DOHH2 (cell line): Measurements from ENCODE around the gene LETM1.
A peak's percentile ranks its signal among the peaks of the same experiment; 100 is the strongest.

ENCODE experiments used
- H3F3A ChIP-seq: fragments of 200-600 bp; sonication (generic), shearing (Covaris generic); 2 replicates; pipeline ENCODE4 v1.6.0; 2016; ENCODE audit warnings: antibody characterized with exemption, mild to moderate bottlenecking; ENCODE audit not compliant: control insufficient read depth, insufficient read depth
- H3K27ac ChIP-seq: fragments of 200-600 bp; sonication (generic); 2 replicates; pipeline ENCODE4 v1.5.1; 2014; ENCODE audit warnings: low read depth, mild to moderate bottlenecking, low read length, moderate library complexity
- H3K27me3 ChIP-seq: fragments of 200-600 bp; sonication (generic); 2 replicates; pipeline ENCODE4 v1.6.1; 2014; ENCODE audit warnings: mild to moderate bottlenecking, low read length, mixed read lengths; ENCODE audit not compliant: control insufficient read depth
- H3K36me3 ChIP-seq: fragments of 200-600 bp; sonication (generic); 2 replicates; pipeline ENCODE4 v1.6.1; 2014; ENCODE audit warnings: mild to moderate bottlenecking, low read length, moderate library complexity, mixed read lengths; ENCODE audit not compliant: control insufficient read depth
- H3K4me1 ChIP-seq: fragments of 200-600 bp; sonication (generic); 2 replicates; pipeline ENCODE4 v1.6.1; 2014; ENCODE audit warnings: mild to moderate bottlenecking, low read length, mixed read lengths; ENCODE audit not compliant: control insufficient read depth
- H3K4me2 ChIP-seq: fragments of 200-600 bp; sonication (generic); 2 replicates; pipeline ENCODE4 v1.6.0; 2014; ENCODE audit warnings: mild to moderate bottlenecking, low read length, moderate library complexity
- H3K4me3 ChIP-seq: fragments of 200-600 bp; sonication (generic); 2 replicates; pipeline ENCODE4 v1.5.1; 2014; ENCODE audit warnings: mild to moderate bottlenecking, low read length, mixed read lengths
- H3K79me2 ChIP-seq: fragments of 200-600 bp; sonication (generic); 2 replicates; pipeline ENCODE4 v1.6.1; 2014; ENCODE audit warnings: mild to moderate bottlenecking, low read length, mixed read lengths; ENCODE audit not compliant: control insufficient read depth
- H3K9me2 ChIP-seq: fragments of 200-600 bp; sonication (generic); replicated peaks from 2 replicates; pipeline ENCODE4 v1.6.1; 2014; ENCODE audit warnings: mild to moderate bottlenecking, low read length, mixed read lengths; ENCODE audit not compliant: control insufficient read depth
- H3K9me3 ChIP-seq: fragments of 200-600 bp; sonication (generic); 2 replicates; pipeline ENCODE4 v1.6.1; 2014; ENCODE audit warnings: antibody characterized with exemption, low read length, mixed read lengths; ENCODE audit not compliant: control insufficient read depth, insufficient read depth
- H4K20me1 ChIP-seq: fragments of 200-600 bp; sonication (generic); 2 replicates; pipeline ENCODE4 v1.6.0; 2014; ENCODE audit warnings: low read depth, mild to moderate bottlenecking, antibody characterized with exemption, low read length, moderate library complexity; ENCODE audit not compliant: control insufficient read depth, insufficient read depth
- EZH2phosphoT487 ChIP-seq: fragments of 200-600 bp; sonication (generic); IDR thresholded peaks from 2 replicates; pipeline ENCODE4 v1.6.1; 2017; ENCODE audit warnings: borderline replicate concordance, mild to moderate bottlenecking, antibody characterized with exemption, low read length, moderate library complexity, mixed read lengths
- TF ChIP-seq, protein P1 (sequence below): fragments of 200-600 bp; sonication (generic); IDR thresholded peaks from one replicate; pipeline ENCODE4 v1.5.1; 2014; ENCODE audit warnings: antibody characterized with exemption, mild to moderate bottlenecking, low read depth, low read length; ENCODE audit not compliant: poor library complexity, severe bottlenecking

Gene LETM1

DNA sequence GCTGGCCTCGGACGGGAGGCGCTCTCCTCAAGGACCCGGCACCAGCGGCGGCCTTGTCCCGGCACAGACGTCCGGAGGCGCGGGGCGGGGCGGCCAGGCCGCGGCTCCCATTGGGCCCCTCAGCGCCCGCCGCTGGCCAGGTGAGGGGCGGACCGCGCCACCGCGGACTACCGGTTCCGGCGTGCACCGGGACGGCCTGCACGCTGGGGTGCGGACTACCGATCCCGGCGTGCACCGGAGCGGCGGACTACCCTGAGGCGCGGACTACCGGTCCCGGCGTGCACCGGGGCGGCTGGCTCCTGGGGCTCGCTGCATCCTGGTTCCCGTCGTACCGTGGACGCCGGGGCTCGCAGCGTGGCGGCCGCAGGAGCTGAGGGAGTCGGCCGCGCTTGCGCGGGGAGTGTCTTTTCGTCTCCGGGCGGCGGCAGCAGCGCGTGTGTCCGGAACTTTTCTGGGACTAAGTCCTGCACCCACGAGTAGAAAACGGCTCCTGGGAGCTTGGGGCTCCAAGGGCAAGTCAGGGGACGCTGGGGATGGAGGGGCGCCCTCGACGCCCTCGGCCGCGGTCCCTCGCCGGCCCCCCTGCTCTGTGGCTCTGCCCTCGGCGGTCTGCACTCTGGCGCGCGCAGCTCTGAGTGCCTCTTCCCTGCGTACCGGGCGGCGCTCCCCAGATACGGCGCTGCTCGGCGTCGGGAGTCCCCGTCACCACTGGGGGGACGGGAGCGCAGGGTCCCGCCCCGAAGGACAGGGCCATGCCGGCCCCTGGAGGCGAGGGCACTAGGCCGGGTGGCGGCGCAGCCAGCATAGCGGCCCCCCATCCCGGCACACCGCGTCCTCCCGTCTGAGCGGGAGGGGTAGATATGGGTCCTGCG, at the start of gene LETM1:
TSS of gene LETM1 (minus strand) at position 86 of the 872 bp plus-strand sequence. CDS start 206 bp downstream, outside the sequence.
- H4K20me1 ChIP-seq: peaks cover 13% of the 10 kb centered on the region; the same call in 1 of the 2 replicates
- peak within 1 kb of the TSS; percentile 99 for H3K4me2 ChIP-seq
- peaks cover 10% of the 10 kb centered on the region; the same call in 1 of the 2 replicates for H3F3A ChIP-seq
- no peaks in the 10 kb centered on the region for H3K9me3 ChIP-seq
- H3K79me2 ChIP-seq: peaks cover 65% of the 10 kb centered on the region
- peak within 1 kb of the TSS; percentile 98 for H3K4me3 ChIP-seq
- H3K4me1 ChIP-seq: peaks cover 47% of the 10 kb centered on the region
- H3K27me3 ChIP-seq: no peaks in the 10 kb centered on the region
- peaks cover 32% of the 10 kb centered on the region for H3K36me3 ChIP-seq
- TF ChIP-seq, protein P1, sequence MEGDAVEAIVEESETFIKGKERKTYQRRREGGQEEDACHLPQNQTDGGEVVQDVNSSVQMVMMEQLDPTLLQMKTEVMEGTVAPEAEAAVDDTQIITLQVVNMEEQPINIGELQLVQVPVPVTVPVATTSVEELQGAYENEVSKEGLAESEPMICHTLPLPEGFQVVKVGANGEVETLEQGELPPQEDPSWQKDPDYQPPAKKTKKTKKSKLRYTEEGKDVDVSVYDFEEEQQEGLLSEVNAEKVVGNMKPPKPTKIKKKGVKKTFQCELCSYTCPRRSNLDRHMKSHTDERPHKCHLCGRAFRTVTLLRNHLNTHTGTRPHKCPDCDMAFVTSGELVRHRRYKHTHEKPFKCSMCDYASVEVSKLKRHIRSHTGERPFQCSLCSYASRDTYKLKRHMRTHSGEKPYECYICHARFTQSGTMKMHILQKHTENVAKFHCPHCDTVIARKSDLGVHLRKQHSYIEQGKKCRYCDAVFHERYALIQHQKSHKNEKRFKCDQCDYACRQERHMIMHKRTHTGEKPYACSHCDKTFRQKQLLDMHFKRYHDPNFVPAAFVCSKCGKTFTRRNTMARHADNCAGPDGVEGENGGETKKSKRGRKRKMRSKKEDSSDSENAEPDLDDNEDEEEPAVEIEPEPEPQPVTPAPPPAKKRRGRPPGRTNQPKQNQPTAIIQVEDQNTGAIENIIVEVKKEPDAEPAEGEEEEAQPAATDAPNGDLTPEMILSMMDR: peak; percentile 29
- TF ChIP-seq EZH2phosphoT487: no peak
- peak within 1 kb of the TSS; percentile 58 for H3K27ac ChIP-seq
- no peaks in the 10 kb centered on the region for H3K9me2 ChIP-seq

DNA sequence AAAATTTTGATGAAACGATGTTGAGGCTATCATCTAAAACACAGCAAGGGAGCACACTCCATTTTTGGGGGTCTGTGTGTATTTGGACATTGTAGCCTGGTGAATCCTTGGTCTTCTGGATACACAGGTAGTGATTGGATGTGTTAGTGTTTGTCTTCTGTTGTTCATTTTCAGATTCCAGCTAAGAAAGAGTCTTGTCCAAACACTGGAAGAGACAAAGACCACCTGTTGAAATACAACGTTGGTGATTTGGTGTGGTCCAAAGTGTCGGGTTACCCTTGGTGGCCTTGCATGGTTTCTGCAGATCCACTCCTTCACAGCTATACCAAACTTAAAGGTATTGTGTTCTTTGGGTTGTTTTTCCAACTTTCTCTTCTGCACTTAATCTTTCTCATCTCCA, 48.1 kb upstream of the LETM1 start:
- no peaks in the 10 kb centered on the region for H3K9me3 ChIP-seq
- no peaks in the 10 kb centered on the region for H3K27me3 ChIP-seq
- H3K79me2 ChIP-seq: peaks cover 99% of the 10 kb centered on the region
- peaks cover 9% of the 10 kb centered on the region for H3K4me1 ChIP-seq
- H3F3A ChIP-seq: peaks cover under 1% of the 10 kb centered on the region; the same call in 1 of the 2 replicates
- peaks cover 33% of the 10 kb centered on the region for H4K20me1 ChIP-seq
- no peak overlapping the region for H3K27ac ChIP-seq
- H3K4me3 ChIP-seq: no peak overlapping the region
- peaks cover 93% of the 10 kb centered on the region for H3K36me3 ChIP-seq
- TF ChIP-seq EZH2phosphoT487: no peak
- TF ChIP-seq, protein P1: no peak
- H3K9me2 ChIP-seq: no peaks in the 10 kb centered on the region
- H3K4me2 ChIP-seq: no peak overlapping the region

DNA sequence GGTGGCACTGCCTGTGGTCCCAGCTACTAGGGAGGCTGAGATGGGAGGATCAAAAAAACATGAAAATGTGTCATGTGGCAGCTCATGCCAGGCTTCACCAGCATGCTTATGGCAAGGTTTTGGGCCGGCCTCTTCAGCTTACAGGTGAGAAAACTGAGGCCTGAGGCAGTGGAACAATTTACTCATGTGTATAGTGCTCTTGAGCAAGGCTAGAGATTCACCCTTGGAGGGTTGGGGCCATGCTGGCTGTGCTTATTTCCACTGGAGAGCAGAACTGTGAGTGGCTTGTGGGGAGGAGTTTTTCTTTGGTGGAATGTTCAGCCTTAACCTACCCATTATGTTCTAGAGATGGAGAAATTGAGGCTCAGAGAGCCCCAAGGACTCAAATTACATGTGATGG, 47.1 kb upstream of the LETM1 start:
- peaks cover 37% of the 10 kb centered on the region for H4K20me1 ChIP-seq
- peaks cover 98% of the 10 kb centered on the region for H3K79me2 ChIP-seq
- H3K4me2 ChIP-seq: no peak overlapping the region
- peaks cover 9% of the 10 kb centered on the region for H3F3A ChIP-seq
- TF ChIP-seq, protein P1: no peak
- no peak for TF ChIP-seq EZH2phosphoT487
- no peaks in the 10 kb centered on the region for H3K27me3 ChIP-seq
- H3K4me3 ChIP-seq: no peak overlapping the region
- H3K9me3 ChIP-seq: no peaks in the 10 kb centered on the region
- no peak overlapping the region for H3K27ac ChIP-seq
- H3K9me2 ChIP-seq: no peaks in the 10 kb centered on the region
- H3K4me1 ChIP-seq: peaks cover 19% of the 10 kb centered on the region
- H3K36me3 ChIP-seq: peaks cover 83% of the 10 kb centered on the region
